ENCODE data around the gene NAV2.

The NAV2 gene, protein sequence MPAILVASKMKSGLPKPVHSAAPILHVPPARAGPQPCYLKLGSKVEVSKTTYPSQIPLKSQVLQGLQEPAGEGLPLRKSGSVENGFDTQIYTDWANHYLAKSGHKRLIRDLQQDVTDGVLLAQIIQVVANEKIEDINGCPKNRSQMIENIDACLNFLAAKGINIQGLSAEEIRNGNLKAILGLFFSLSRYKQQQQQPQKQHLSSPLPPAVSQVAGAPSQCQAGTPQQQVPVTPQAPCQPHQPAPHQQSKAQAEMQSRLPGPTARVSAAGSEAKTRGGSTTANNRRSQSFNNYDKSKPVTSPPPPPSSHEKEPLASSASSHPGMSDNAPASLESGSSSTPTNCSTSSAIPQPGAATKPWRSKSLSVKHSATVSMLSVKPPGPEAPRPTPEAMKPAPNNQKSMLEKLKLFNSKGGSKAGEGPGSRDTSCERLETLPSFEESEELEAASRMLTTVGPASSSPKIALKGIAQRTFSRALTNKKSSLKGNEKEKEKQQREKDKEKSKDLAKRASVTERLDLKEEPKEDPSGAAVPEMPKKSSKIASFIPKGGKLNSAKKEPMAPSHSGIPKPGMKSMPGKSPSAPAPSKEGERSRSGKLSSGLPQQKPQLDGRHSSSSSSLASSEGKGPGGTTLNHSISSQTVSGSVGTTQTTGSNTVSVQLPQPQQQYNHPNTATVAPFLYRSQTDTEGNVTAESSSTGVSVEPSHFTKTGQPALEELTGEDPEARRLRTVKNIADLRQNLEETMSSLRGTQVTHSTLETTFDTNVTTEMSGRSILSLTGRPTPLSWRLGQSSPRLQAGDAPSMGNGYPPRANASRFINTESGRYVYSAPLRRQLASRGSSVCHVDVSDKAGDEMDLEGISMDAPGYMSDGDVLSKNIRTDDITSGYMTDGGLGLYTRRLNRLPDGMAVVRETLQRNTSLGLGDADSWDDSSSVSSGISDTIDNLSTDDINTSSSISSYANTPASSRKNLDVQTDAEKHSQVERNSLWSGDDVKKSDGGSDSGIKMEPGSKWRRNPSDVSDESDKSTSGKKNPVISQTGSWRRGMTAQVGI (N-terminal part only)

GRCh38 chr11:19712281-19713195, at the start of gene NAV2:
Gene NAV2, plus strand, starts transcription at chr11:19712837. Its CDS starts 859 bp downstream, at chr11:19713696.
- DNase-seq (ENCODE audit: low read depth in 2 of 2) = peak; percentile 51 to 59

- DNase-seq (ENCODE audit: low read depth in 2 of 2) = no peak
Measured at GRCh38 chr11:19663206-19663605, 49.4 kb upstream of the NAV2 start.

DNA sequence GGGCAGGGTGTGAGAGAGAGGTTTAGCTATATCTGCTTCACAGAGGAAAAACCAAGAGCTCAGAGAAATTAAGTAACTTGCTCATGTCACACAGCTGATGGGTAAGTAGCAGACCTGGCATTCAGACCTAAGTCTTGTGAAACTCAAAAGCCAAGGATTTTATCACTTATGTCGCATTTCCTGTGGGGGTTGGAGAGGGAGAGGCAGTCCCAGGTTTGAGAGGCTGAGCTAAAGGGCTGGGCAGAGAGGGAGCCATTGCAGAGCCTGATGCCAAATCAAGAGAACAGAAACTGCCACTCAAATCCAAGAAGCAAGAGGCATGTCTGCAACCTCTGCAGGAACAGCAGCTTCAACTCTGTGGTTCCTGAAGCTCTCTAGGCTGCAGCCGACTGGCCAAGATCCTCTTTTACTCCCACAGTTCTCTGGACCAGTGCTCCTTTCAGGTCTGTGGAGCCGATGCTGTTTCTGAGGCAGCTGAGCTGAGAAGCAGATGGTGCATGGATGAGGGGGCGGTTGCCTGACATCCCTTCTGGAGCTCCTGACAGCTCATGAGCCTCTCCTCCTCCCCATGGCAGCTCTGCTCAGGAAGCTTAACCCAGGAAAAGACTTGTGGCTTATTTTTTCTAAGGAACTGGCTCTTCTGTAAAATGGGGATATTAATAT, 47.6 kb upstream of the NAV2 start:
- DNase-seq (ENCODE audit: low read depth in 2 of 2) = no peak

- no peak for DNase-seq (ENCODE audit: low read depth in 2 of 2)
Measured at GRCh38 chr11:19666951-19667350, 45.7 kb upstream of the NAV2 start.

- DNase-seq (ENCODE audit: low read depth in 2 of 2) = no peak
Measured at GRCh38 chr11:19669511-19669910, 43.1 kb upstream of the NAV2 start.

DNA sequence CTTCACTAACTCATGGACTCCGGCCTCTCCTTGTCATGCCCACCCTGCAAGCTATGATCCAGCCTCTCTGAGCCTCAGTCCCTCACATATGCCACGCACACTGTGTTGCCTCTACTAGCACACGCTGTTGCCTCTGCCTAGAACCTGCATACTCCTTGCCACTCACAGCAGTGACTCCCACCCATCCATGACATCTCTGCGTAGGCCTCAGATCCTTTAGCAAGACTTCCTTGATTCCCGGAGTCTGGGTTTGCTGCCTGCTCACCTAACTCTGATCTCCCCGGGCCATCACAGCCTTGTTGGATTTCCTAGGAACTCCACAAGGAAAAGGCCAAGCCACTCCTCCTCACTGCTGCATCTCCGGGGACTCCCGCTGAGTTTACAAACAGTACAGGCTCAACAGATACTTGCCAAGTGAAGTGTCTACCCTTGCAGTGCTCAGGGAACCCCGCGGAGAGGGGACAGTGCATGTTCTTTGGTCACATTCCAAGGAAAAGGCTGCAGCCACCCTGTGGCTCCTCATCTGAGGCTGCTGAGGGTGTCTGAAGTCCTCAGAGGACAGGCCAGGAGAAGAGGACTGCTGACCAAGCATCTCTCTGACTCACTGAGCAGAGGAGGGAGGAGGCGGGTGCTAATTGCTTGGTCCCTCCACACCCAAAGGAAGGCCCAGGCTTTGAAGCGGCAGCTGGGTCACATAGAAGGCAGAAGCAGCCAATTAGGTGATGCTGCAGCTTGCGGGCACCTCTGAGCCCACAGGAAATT, 42.4 kb upstream of the NAV2 start:
- DNase-seq (ENCODE audit: low read depth in 2 of 2) = no peak

DNA sequence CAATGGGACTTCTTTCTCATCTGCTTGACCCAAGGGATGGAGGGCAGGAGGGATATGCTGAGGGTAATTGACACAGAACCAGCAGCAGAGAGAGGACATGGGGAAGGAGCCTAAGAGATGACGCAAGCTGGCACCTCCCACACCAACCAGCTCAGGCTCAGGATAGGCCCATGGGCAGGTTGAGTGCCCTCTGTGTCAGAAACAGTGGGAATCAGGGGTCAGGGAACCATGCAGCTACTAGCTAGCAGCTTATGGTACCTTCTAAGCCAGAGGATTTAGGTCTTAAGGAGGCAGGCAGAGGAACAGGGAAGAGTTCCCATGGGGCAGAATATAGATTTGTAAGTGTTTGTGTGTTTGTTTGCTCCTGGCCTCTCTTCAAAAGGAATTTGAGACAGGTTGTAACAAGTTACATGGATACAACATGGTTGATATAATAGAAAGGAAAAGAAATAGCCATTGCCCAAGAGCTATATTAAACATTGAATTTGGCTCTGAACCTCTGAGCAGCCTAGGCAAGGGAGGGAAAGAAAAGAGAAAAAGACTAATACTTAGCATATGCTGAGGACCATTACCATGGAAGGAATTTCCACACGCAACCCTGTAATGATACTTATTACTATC, 39.9 kb upstream of the NAV2 start:
- DNase-seq (ENCODE audit: low read depth in 2 of 2) = no peak

GRCh38 chr11:19673924-19674729, 38.5 kb upstream of the NAV2 start:
- DNase-seq (ENCODE audit: low read depth in 2 of 2) = no peak

- no peak for DNase-seq (ENCODE audit: low read depth in 2 of 2)
Measured at GRCh38 chr11:19674836-19675235, 37.8 kb upstream of the NAV2 start.

DNA sequence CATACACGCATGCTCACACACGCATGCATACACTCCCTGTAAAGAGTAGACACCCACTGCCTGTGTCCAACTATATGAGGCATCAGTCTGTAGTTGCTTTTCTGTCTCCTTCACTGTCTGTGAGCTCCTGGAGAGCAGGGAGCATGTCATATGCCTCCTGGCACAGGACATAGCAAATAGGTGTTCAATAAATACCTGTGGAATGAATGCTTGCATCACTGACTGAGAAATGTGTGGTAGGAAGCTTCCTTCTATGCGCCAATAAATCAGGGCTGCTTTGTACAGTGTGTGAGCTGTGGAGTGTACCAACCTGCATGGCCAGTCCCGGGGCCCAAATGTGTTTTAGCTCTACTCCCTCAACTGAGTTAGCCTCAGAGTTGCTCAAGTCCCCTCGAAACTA, 37.2 kb upstream of the NAV2 start:
- no peak for DNase-seq (ENCODE audit: low read depth in 2 of 2)

DNA sequence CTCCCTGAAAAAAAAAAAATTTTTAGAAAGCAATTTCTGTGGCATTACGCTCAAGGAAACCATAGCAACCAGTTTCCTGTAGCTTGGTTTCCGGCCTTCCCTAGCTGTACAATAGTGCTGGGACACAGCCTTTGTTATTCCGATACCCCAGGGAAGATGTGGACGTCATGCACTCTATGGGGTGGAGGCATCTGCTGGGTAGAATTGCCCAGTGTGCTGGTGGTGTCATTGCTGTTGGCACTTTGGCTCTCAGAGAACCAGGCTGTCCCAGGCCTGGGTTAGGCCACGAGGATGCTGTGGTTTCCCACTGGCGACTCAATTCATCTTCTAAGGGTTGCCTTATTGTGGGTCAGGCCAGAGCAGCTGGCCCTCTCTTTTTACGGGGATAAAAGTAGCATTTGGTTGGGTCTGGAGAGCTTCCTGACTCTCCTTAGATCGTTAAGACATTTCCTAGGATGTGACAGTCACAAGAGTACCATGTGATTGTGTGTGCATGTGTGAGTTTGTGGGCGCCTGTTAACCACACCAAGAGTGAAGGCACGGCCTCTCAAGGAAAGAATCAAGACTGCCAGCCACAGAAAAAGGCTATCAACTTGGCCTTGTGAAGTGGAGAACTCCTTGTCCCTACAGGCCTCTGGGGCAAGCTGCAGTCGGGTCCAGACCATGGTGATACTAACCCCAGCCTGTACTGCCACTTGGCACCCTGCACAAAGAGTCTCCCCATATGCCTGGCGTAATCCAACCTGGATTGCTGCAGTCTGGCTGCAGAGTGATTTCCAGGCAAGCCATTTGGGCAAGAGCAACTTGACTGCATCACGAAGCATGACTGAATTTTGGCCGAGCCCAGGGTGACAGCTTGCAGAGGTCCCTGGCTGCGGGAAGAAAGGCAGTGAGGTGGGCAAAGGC, 35.9 kb upstream of the NAV2 start:
- no peak for DNase-seq (ENCODE audit: low read depth in 2 of 2)

DNA sequence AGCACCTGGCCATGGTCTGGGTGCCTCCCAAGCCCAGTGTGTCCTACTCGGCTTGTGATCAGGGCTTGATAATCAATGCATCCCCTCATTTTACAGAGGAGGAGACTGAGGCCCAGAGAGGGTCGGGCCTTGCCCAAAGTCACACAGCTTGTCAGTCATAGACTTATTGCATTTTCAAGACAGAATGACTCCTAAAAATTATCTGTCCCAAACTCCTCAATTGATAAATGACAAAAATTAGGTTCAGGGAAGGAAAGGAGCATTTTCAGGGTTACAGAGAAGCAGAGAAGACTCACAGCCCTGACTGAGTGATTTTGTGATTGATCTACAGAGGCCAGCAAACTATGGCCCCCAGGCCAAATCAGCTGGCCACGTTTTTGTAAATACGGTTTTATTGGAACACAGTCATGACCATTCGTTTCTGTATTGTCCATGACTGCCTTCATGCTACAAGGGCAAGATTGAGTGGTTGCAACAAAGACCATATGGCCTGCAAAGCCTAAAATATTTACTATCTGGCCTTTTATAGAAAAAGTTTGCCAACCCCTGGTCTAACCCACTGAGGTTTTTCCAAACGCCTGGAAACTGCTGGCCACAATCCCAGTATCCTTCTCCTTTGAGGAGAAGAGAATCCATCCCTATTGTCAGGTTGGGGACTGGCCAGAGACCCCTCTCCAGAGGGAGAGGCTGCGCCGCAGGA, 35.1 kb upstream of the NAV2 start:
- DNase-seq (ENCODE audit: low read depth in 2 of 2) = no peak

- no peak for DNase-seq (ENCODE audit: low read depth in 2 of 2)
Measured at GRCh38 chr11:19679952-19680828, 32.4 kb upstream of the NAV2 start.

DNA sequence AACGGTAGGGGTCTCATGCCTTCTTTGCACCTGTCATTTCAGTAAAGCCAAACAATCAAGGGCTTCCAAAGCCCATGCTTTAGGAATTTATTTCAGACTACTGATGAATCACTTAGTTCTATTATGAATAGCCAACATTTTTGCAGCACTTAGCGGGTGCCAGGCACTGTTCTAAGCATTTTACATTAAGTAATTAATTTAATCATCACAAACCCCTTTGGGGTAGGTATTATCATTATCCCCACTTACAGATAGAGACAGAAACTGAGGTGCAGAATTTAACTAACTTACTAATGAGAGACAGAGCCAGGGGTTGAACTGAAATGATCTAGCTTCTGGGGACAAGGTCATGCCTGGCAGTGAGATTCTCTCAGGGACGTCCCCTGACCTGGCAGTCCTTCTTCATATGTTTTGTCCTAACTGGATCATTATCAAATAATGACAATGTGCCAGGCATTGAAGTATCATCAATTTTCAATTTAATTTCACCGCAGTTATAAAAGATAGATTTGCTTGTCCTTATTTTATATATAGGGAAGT, 31.7 kb upstream of the NAV2 start:
- DNase-seq (ENCODE audit: low read depth in 2 of 2) = no peak

DNA sequence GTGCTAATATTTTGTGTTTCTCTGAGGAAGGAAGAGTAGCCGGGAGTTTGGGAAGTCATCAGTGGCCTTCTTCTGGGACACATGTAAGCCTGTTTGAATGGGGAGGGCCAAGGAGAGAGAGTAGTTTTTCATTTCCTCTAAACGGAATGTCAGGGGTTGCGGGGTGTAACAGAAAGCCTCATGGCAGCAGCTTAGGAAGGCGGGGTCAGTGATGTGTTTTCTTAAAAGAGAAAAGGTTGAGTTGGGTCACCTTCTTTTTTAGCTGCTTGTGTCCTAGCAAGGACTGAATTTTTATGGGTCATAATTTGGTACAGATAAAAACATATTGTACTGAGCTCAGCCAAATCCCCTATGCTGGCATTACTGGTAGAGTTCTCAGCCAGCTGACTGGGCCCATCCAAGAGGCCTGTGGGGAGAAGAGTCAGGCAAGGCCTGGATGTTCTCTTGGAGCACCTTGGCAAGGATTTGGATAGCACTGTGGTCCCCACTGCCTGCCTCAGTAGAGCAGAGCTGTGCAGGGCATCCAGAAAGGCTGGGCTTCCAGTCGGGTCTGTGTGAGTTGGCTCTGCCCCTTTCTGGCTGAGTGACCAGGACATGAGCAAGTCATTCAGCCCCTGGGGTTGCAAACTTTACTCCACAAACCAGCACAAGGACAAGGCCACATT, 29.4 kb upstream of the NAV2 start:
- DNase-seq (ENCODE audit: low read depth in 2 of 2) = no peak
